Mesodermal cell (in vitro differentiated cells): ENCODE measurements around the gene ALOX15.
A peak's percentile ranks its signal among the peaks of the same experiment; 100 is the strongest.
"Not testable (repeated sequence)": the region's sequence is repeated elsewhere in the genome, so short reads cannot be mapped to it uniquely, and the experiment has no call there.

Experiments
- H3K27ac ChIP-seq: 2 replicates; pipeline ENCODE4 v1.7.0; 2013; ENCODE audit warnings: mild to moderate bottlenecking, low read depth, low read length, moderate library complexity; ENCODE audit not compliant: severe bottlenecking
- H3K36me3 ChIP-seq: 2 replicates; pipeline ENCODE4 v1.7.1; 2013; ENCODE audit warnings: mild to moderate bottlenecking, low read length, moderate library complexity; ENCODE audit not compliant: control insufficient read depth, insufficient read depth
- H3K4me1 ChIP-seq: one replicate; pipeline ENCODE4 v1.7.1; 2013; ENCODE audit warnings: mild to moderate bottlenecking, low read length; ENCODE audit not compliant: insufficient read depth, control insufficient read depth, poor library complexity, severe bottlenecking
- H3K4me3 ChIP-seq: 2 replicates; pipeline ENCODE4 v1.7.0; 2013; ENCODE audit warnings: low read length, control low read depth, mild to moderate bottlenecking; ENCODE audit not compliant: insufficient read depth, poor library complexity, severe bottlenecking; ENCODE audit errors: extremely low read depth
- H3K9me3 ChIP-seq: 2 replicates; pipeline ENCODE4 v1.7.1; 2013; ENCODE audit warnings: mild to moderate bottlenecking, low read length, moderate library complexity; ENCODE audit not compliant: control insufficient read depth
- WGBS, 2 experiments: methylation state at CpG; one replicate each; pipeline ENCODE4 v1.1.5; 2013; ENCODE audit warnings: missing lambda C conversion rate in 2 of 2; ENCODE audit not compliant: insufficient coverage in 2 of 2; 5-methylcytosine and 5-hydroxymethylcytosine counted together

The ALOX15 gene

DNA sequence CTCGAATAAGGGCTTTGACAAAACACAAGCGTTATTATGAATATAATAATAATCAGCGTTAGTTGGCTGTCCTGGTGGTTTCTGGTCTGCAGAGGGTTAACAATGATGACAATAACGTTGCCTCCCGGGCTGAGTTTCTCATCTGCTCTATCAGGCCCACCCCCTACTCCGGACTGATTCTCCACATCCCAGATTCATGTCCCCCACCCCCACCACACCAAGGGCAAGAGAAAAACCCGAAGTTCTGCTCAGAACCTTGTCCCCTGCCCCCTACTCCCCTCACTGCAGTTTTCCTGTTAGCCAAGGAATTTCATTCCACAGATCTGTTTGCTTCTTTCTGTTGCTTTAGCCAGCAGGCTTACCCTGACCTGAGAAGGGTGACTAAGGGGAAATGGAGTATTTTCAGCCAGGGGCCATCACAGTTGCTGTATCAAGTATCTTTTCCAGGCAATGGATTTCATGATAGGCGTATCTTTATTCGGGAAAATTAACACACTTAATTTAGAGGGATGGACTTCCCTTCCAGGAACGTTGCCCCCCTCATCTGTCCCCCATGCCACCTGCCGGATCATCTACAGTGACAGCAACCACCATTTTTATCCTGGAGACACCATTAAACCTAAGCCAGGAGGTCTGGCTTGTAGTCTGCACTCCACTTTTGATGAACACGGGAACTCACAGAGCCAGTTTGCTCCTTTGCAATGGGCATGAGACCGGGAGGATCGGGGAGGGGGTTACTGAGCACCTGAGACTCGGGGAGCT lies 23.7 kb downstream of the ALOX15 start:
- Histone ChIP-seq H3K36me3 (no peaks in the 10 kb centered on the region), H3K27ac (peak overlapping the region; percentile 30), H3K9me3 (peaks cover 16% of the 10 kb centered on the region), H3K4me1 (peaks cover 7% of the 10 kb centered on the region), H3K4me3 (no peak overlapping the region)
- 61 to 80% methylated on average over 9 to 13 of the region's 15 CpGs for WGBS, 2 experiments

DNA sequence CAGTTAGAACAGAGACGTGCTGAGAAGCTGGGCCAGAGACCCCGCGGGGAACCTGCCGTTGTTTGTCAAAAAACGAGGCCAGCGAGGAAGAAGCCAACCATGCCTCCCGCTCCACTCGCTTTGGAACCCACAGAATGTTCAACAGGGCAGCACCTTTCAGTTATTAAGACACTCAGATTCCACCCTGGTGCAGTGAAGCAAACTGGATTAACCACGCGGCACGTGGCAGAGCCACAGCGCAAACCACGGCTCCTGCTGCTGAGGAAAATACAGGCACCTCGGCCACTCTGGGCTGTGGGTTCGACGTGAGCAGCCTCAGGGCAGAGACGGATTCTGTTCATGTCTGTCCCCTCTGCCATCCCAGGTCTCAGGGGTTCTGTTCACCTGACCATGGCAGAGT lies 24.4 kb downstream of the ALOX15 start:
- Histone ChIP-seq H3K9me3 (peaks cover 10% of the 10 kb centered on the region), H3K4me1 (peaks cover 7% of the 10 kb centered on the region), H3K4me3 (no peak overlapping the region), H3K36me3 (no peaks in the 10 kb centered on the region), H3K27ac (no peak overlapping the region)
- 90 to 94% methylated on average over 17 of the region's 17 CpGs for WGBS, 2 experiments

DNA sequence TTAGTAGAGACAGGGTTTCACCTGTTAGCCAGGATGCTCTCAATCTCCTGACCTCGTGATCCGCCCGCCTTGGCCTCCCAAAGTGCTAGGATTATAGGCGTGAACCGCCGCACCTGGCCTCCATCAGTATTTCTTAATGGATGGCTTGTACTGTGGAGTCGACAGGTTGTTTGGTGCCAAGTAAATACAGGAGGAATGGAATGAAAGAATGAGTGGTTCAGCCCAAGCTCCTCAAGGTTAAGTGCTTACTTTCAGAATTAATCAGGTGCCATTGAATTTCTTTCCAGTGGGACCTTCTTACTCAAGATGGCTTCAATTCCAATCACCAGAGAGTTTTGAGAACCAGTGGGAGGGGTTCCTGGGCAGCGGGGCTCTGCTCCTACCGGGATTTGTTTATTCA lies 25.0 kb downstream of the ALOX15 start:
- H3K4me1 ChIP-seq, result peaks cover 7% of the 10 kb centered on the region
- H3K4me3 ChIP-seq, result no peak overlapping the region
- no peak overlapping the region for H3K27ac ChIP-seq
- H3K9me3 ChIP-seq, result peaks cover 4% of the 10 kb centered on the region
- WGBS, 2 experiments, result 74 to 94% methylated on average over 5 to 7 of the region's 9 CpGs
- no peaks in the 10 kb centered on the region for H3K36me3 ChIP-seq

DNA sequence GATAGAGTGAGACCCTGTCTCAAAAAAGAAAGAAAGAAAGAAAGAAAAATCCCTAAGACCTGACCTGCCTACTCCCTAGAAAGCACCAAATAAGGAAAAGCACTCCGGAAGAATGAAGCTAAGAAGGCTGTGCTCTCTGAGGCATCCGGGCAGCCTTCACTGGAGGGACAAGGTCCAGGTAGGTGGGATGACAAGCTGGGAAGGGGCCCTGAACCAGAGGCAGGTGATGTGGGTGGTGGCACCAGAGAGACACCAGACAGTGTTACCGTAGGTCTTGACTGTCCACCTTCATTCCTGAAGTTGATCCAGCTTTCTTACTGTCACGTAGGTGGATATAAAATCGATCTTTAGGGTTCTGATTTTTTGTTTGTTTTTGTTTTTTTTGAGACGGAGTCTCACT lies 30.8 kb downstream of the ALOX15 start:
- 89 to 98% methylated on average over 5 to 6 of the region's 6 CpGs for WGBS, 2 experiments
- no peak overlapping the region for H3K27ac ChIP-seq
- H3K4me3 ChIP-seq, result no peak overlapping the region
- peaks cover 8% of the 10 kb centered on the region for H3K4me1 ChIP-seq
- no peaks in the 10 kb centered on the region for H3K36me3 ChIP-seq
- H3K9me3 ChIP-seq, result no peaks in the 10 kb centered on the region

DNA sequence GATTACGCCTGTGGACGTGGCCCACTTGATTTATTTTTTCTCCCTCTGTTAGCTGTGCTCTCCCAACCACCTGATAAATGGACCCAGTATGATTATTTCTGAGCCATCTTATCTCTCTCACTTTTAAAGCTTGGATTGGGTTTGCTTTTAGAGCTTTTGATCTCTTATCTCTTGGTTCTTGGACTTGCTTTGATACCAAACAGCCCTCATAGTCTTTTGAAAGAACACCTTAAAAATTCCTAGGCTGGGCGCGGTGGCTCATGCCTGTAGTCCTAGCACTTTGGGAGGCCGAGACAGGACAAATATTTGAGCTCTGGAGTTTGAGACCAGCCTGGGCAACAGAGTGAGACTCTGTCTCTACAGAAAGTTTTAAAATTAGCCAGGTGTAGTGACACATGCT lies 31.3 kb downstream of the ALOX15 start:
- Histone ChIP-seq H3K4me3 (no peak overlapping the region), H3K4me1 (peaks cover 8% of the 10 kb centered on the region), H3K27ac (no peak overlapping the region), H3K36me3 (no peaks in the 10 kb centered on the region), H3K9me3 (no peaks in the 10 kb centered on the region)
- WGBS, 2 experiments, result 93 to 100% methylated on average over 4 to 5 of the region's 5 CpGs

DNA sequence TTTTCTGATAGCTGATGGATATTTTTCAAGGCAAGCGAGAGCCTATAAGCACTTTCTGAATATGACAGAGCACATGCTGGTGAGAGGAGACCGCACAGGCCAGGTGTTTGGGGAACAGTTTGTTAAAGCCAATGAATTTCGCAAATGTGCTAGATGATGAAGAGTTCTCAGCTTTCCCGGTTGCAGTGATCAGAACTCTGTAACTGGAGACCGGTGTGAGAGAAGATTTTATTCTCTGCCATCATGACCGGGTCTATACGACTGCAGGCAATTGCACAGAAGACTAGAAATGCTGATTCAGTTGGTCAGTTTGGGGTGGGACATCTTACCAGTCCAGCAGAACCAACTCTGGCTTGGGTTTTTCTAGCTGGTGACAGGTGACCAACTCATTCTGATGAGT lies 31.7 kb downstream of the ALOX15 start:
- H3K36me3 ChIP-seq, result no peaks in the 10 kb centered on the region
- no peak overlapping the region for H3K4me3 ChIP-seq
- H3K9me3 ChIP-seq, result no peaks in the 10 kb centered on the region
- H3K27ac ChIP-seq, result no peak overlapping the region
- WGBS, 2 experiments, result 97 to 100% methylated on average over 7 of the region's 7 CpGs
- H3K4me1 ChIP-seq, result peaks cover 8% of the 10 kb centered on the region

DNA sequence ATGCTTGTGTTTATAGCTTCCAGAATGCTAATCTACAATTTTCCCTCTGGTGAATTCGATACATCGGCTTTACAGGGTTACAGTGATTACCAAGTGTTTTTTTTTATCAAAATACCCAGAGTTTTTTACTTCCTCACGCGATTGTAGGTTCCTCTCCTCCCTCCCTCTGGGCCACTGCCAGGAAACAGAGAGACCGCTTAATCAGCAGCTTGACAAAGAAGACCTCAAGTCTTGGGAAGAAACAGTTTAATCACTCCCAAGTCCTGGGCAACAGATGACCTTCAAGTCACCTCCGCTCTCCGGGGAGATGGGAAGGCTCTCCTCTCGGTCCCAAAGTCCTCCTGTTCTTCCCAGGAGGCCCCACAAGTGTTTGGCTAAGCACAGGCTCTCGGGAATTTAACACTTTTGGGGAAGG lies 33.7 kb downstream of the ALOX15 start:
- H3K27ac ChIP-seq, result peak overlapping the region; percentile 57
- no peaks in the 10 kb centered on the region for H3K36me3 ChIP-seq
- H3K4me1 ChIP-seq, result peaks cover 8% of the 10 kb centered on the region
- 51 to 57% methylated on average over 4 to 5 of the region's 9 CpGs for WGBS, 2 experiments
- H3K4me3 ChIP-seq, result no peak overlapping the region
- H3K9me3 ChIP-seq, result no peaks in the 10 kb centered on the region

DNA sequence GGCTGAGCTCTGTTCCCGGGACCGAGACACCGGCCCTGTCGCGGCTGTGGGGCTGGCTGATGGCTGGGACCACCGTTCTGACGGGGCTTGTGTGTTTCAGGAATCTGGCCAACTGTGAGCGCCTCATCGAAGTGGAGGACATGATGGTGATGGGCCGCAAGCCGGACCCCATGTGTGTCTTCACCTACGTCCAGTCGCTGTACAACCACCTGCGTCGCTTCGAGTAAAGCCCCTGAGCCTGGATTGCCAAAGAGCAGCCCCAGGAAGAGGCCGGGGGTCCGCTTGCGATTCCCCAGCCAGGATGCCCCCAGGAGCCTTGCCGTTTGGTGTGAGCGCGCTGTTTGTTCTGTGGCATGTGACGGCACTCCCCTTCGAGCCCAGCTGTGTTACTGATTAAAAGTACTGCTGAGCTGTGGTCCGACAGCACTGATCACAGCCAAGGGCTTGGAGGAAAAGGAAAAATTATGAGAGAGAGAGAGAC lies 34.2 kb downstream of the ALOX15 start:
- WGBS, 2 experiments, result 88 to 92% methylated on average over 23 to 24 of the region's 25 CpGs
- H3K27ac ChIP-seq, result peak overlapping the region; percentile 57

DNA sequence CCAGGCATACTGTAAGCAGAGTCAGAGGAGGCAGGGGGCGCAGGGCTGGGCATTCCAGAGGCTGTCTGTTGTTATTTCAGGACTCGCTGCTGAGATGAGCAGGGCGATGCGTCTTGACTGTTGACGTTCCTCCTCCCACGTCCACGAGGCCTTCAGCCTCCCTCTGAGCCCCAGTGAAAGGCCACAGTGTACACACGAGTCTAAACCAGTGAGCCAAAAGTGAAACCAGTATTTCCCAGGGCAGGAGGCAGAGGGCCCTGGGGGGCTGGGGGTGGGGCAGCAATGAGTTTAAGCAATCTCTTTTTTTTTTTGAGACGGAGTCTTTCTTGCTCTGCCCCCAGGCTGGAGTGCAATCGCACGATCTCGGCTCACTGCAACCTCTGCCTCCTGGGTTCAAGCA lies 35.7 kb downstream of the ALOX15 start:
- 89 to 96% methylated on average over 7 to 10 of the region's 12 CpGs for WGBS, 2 experiments
- Histone ChIP-seq H3K4me1 (peaks cover 8% of the 10 kb centered on the region), H3K36me3 (no peaks in the 10 kb centered on the region), H3K27ac (no peak overlapping the region), H3K9me3 (no peaks in the 10 kb centered on the region), H3K4me3 (no peak overlapping the region)

More for the DNA sequence above, 34.2 kb downstream of the ALOX15 start:
- Histone ChIP-seq H3K4me1 (peaks cover 8% of the 10 kb centered on the region), H3K36me3 (no peaks in the 10 kb centered on the region), H3K9me3 (no peaks in the 10 kb centered on the region), H3K4me3 (no peak overlapping the region)

DNA sequence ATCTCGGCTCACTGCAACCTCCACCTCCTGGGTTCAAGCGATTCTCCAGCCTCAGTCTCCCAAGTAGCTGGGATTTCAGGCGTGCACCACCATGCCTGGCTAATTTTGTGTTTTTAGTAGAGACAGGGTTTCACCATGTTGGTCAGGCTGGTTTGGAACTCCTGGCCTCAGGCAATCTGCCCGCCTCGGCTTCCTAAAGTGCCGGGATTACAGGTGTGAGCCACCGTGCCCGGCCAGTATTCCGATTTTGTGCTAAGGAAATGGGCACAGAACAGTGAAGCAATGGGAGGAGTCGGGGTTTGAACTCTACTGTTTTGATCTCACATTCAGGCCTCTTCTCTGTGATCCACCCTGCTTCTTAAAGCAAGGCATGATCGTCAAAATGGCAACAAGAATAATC lies 36.7 kb downstream of the ALOX15 start:
- H3K9me3 ChIP-seq, H3K27ac ChIP-seq, H3K4me3 ChIP-seq, H3K36me3 ChIP-seq: not testable (repeated sequence)
- WGBS, 2 experiments, result 90 to 97% methylated on average over 7 to 10 of the region's 11 CpGs
- H3K4me1 ChIP-seq, result peaks cover 17% of the 10 kb centered on the region

DNA sequence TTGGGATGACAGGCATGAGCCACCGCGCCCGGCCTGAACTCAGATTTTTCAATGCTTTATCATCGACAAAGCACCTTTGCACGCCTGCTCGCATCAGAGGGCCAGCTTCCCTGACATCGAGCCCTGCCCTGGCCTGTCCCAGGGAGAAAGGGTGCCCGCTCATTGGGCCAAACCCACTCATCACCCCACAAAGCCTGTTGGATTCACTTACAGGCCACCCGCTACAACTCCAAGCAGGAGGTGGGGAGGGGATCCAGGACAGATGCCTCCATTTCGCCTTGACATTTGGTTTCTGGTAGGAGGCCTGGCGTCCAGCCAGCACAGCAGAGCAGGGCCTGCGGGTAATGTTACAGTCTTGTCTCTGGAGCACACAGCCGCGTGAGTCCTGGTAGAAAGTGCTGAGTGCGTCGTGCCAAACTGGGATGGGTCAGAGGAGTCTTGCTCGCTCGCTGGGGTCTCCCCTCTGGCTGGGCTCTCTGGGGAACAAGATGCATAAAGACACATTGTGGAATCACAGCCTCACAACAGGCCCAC lies 37.3 kb downstream of the ALOX15 start:
- Histone ChIP-seq H3K27ac (no peak overlapping the region), H3K9me3 (no peaks in the 10 kb centered on the region), H3K4me3 (no peak overlapping the region), H3K4me1 (peaks cover 22% of the 10 kb centered on the region), H3K36me3 (no peaks in the 10 kb centered on the region)
- 84 to 85% methylated on average over 10 to 16 of the region's 18 CpGs for WGBS, 2 experiments
